LNCAP (cell line): ENCODE measurements around the gene CCDC148.

Source experiments
- CTCF ChIP-seq: fragments of 450-650 bp; IDR thresholded peaks from 2 replicates; pipeline ENCODE4 v1.5.1; 2017; ENCODE audit warnings: mild to moderate bottlenecking

CCDC148 gene

GRCh38 chr2:158463496-158464095 lies 7.0 kb upstream of the CCDC148 start:
- TF ChIP-seq CTCF, result no peak

- no peak for TF ChIP-seq CTCF
These were observed 4.2 kb upstream of the CCDC148 start for GRCh38 chr2:158460632-158461297.

GRCh38 chr2:158459161-158460003 lies 2.8 kb upstream of the CCDC148 start:
- TF ChIP-seq CTCF, result no peak

- no peak for TF ChIP-seq CTCF
These were observed 2.0 kb upstream of the CCDC148 start for GRCh38 chr2:158458617-158458920.

GRCh38 chr2:158457826-158458616 lies 1.5 kb upstream of the CCDC148 start:
- peak; percentile 37 for TF ChIP-seq CTCF

GRCh38 chr2:158457092-158457825 lies 706 bp upstream of the CCDC148 start:
- TF ChIP-seq CTCF, result no peak

GRCh38 chr2:158443606-158444005 lies 12.9 kb downstream of the CCDC148 start:
- TF ChIP-seq CTCF, result no peak
